ENCODE results near the gene MAP2.

MAP2 gene

GRCh38 chr2:209772290-209772685 is 348.4 kb downstream of the MAP2 start:
- no peak overlapping the region for H3K4me3 ChIP-seq (ENCODE audit: control insufficient read depth, low read depth, low read length)
- no peak for DNase-seq (ENCODE audit: low read depth)
- no peak for TF ChIP-seq CTCF (IDR thresholded peaks at IDR 0.05; ENCODE audit: control insufficient read depth, insufficient read depth, low read depth, low read length, missing control alignments)

GRCh38 chr2:209773377-209773776 is 349.5 kb downstream of the MAP2 start:
- DNase-seq (ENCODE audit: low read depth): no peak

More at GRCh38 chr2:209773377-209773776, 349.5 kb downstream of the MAP2 start:
- no peak for TF ChIP-seq CTCF (IDR thresholded peaks at IDR 0.05; ENCODE audit: control insufficient read depth, insufficient read depth, low read depth, low read length, missing control alignments)
- H3K4me3 ChIP-seq (ENCODE audit: control insufficient read depth, low read depth, low read length): no peak overlapping the region
